ENCODE data around the gene ZNF235.
A peak's percentile ranks its signal among the peaks of the same experiment; 100 is the strongest.
"Not testable (repeated sequence)": the region's sequence is repeated elsewhere in the genome, so short reads cannot be mapped to it uniquely, and the experiment has no call there.

ZNF235 gene

DNA sequence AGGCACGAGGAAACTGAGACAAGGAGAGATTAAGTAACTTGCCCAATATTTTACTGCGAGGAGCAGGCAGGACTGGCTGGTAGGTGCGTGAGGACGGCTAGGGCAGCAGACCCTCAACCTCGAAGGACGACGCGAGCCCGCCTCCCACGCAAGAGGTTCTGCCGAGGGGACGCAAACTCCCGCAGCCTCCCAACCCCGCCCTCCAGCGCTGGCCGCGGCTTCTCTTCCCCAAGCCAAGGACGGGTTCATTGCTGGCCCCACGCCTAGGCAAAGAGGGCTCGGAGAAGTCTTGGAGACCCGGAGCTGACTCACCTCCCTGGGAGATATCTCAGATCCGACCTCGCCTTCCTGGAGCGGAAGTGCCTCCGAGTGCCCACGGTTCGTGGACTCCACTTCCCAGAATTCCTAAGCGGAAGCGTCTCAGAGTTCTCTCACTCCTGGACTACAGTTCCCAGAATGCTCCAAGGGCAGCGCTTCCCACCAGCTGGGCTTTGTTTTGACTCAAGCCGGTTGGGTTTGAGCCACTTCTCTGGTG is at the start of gene ZNF235:
TSS of gene ZNF235 (minus strand) at position 367 of the 535 bp plus-strand sequence. CDS start 1,621 bp downstream, outside the sequence.
- peak; percentile 99 for DNase-seq (ENCODE audit: low read depth)

- no peak for DNase-seq (ENCODE audit: low read depth)
Measured at GRCh38 chr19:44346556-44346955, 41.7 kb upstream of the ZNF235 start.

DNA sequence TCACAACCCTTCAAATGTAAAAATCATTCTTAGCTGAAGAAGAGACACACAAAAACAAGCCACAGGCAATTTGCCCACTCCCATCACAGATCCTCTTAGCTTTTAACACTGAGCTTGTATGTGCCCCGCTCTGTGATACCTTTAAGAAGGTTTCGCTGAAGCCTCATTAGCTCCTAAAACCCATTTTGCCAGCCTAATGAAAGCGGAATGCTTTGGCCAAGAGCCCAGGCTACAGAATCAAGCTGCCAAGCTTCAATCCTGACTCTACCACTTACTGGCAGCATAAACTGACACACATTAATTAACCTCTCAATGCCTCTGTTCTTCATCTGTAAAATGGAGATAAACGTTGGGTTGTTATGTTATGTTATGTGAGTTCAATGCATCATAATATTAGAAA is 41.1 kb upstream of the ZNF235 start:
- no peak for DNase-seq (ENCODE audit: low read depth)

GRCh38 chr19:44344255-44344654 is 39.4 kb upstream of the ZNF235 start:
- no peak for DNase-seq (ENCODE audit: low read depth)

DNA sequence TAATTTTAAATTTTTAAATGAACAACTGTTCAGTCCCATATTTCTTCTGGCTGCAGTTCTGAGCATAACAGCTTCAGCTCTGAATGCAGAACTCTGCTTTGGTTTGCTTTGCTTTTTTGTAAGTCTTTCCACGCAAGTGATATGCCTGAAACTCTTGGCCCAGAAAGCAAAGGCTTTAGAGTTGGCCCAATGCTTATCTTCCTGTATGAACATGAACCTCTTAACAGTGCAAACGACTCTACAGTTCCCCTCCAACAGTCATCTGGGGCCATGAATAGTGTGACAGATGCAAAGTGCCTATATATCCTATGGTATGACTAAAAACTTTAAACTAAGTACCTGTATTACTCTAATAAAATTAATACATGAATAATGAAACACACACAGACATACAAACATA is 37.0 kb upstream of the ZNF235 start:
- DNase-seq (ENCODE audit: low read depth) = no peak

- DNase-seq (ENCODE audit: low read depth) = not testable (repeated sequence)
Measured at GRCh38 chr19:44334639-44335038, 29.8 kb upstream of the ZNF235 start.

DNA sequence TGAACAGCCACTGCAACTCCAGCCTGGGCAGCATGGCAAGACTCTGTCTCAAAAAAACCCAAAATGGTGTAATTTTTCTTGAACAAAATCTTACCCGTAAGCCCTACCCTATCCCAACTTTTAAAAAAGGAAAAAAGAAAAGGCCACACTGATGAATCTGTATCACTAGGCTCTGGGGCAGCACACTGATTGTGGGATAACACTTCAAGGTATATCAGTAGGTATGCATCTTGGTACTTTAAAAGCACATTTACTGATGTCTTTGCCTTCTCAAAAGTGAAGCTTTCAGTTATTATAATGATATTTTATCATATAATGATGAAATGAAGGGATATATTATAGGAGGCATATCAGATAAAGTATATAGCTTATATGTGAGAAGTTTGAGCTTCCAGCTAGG is 27.3 kb upstream of the ZNF235 start:
- no peak for DNase-seq (ENCODE audit: low read depth)

DNA sequence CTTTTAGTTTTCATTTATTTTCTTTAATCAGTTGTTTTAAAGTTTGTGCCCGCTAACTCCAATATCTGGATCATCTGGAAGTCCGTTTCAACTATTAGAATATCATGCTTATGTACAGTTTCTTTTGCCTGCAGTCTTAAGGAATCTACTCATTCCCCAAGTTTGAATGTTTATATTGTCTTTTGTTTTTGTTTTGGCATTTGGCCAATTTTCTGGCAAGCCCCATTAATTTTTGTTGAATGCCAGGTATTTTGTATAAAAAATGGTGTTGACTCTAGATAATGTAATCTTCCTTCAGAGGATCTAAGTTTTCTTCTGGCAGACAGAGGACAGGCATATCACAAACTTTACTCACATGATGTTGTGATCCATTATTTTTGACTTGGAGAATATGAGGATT is 11.1 kb upstream of the ZNF235 start:
- no peak for DNase-seq (ENCODE audit: low read depth)

GRCh38 chr19:44313231-44313630 is 8.4 kb upstream of the ZNF235 start:
- DNase-seq (ENCODE audit: low read depth) = no peak

GRCh38 chr19:44308011-44308410 is 3.2 kb upstream of the ZNF235 start:
- peak; percentile 52 for DNase-seq (ENCODE audit: low read depth)

- no peak for DNase-seq (ENCODE audit: low read depth)
Measured at GRCh38 chr19:44306283-44306682, 1.5 kb upstream of the ZNF235 start.

- no peak for DNase-seq (ENCODE audit: low read depth)
Measured at GRCh38 chr19:44305457-44305856, 632 bp upstream of the ZNF235 start.

DNA sequence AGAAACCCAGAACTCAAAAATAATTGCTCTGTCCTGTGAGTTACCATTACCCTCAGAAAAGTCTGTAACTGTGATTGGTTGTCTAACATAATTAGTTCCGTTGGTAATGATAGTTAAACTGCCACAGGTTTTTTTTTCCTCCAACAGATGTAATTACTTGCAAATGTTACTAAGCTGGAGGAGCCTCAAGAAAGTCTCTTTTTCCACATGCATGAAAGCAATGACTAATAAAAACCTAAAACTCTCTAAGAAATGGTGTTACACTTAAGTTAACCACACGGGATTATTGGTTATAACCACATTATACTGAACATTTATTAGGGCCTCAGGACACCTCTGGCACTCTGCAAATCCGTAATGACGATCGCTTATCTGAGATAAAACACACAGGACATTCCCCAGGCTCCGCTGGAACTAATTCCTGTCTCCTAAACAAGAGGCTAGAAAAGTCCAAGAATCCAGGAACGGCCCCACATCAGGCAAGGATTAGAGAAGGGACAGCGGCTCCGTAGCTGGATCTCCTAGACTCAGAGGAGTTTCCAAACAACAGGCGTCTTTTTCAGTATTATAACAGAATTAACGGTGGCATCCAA is 753 bp downstream of the ZNF235 start:
- DNase-seq (ENCODE audit: low read depth) = peak; percentile 59

GRCh38 chr19:44303320-44303719 is 1.5 kb downstream of the ZNF235 start:
- peak; percentile 24 for DNase-seq (ENCODE audit: low read depth)

DNA sequence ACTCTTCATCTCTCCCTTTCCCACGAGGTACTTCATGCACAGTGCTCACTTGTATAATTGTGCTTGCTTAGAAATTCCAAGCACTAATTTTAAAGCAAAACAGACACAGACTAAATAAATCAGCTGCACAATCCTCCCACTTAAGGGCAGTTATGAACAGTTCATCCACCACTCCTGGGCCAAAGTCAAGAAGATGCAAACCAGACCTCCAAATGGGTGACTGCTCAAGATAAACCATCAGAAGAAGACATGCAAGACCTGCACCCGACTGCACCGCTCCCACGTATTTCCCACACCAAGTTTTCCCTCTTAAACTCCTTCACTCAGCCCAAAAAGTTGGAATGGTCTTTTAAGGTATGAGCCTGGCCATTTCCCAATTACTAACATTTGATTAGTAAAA is 19.9 kb downstream of the ZNF235 start:
- no peak for DNase-seq (ENCODE audit: low read depth)

GRCh38 chr19:44282846-44283245 is 22.0 kb downstream of the ZNF235 start:
- DNase-seq (ENCODE audit: low read depth) = peak; percentile 68

DNA sequence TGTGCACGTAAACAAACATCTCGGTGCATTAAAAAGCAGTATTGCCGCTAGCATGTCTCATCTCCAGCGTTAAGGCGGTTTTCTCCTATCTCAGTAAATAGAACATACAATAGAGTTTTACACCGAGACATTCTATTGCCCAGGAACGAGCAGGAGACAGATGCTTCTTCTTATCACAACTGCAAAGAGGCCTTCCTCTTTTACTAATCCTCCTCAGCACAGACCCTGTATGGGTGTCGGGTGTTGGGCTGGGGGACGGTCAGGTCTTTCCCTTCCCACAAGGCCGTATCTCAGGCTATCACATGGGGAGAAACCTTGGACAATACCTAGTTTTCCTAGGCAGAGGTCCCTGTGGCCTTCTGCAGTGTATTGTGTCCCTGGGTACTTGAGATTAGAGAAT is 23.9 kb downstream of the ZNF235 start:
- DNase-seq (ENCODE audit: low read depth) = no peak

- DNase-seq (ENCODE audit: low read depth) = peak; percentile 64
Measured at GRCh38 chr19:44278181-44278690, 26.6 kb downstream of the ZNF235 start.

GRCh38 chr19:44277331-44277730 is 27.5 kb downstream of the ZNF235 start:
- no peak for DNase-seq (ENCODE audit: low read depth)

GRCh38 chr19:44260695-44261446 is 44.0 kb downstream of the ZNF235 start:
- DNase-seq (ENCODE audit: low read depth) = no peak

DNA sequence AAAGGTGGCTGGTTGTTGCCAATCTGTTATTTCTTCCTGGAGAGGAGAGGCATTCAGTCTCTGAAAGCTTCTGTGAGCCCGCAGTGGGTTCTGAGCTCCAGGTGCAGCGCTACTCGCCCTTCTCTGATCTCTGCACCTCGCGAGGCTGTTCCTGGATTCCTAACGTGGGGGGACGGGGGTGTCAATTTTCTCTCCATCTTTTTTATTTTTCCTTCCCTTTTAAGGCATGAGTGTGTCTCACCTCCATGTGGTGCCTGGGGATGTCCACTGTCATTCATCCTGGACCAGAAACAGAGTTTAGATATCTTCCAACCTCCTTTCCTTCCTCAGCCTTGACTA is 44.5 kb downstream of the ZNF235 start:
- DNase-seq (ENCODE audit: low read depth) = no peak

DNA sequence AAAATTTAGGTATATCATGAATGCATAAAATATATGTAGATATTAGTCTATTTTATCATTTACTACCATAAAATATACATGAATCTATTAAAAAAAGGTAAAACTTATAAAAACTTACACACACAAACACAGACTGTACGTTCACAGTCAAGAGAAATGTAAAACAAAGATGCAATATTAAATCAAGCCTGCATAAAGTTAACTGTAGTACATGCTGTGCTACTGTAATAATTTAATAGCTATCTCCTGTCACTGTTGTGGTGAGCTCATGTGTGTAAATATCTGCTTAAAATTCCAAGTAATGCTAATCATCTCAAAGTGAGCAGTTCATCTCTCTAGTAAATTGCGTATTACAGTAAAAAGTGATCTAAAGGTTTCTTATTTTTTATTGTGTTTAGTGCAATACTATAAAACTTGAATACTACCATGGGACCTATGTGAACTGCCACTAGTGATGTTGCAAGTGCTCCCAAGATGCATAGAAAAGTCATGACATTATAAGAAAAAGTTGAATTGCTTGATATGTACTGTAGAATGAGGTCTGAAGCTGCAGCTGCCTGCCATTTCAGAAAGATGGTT is 45.9 kb downstream of the ZNF235 start:
- no peak for DNase-seq (ENCODE audit: low read depth)

- DNase-seq (ENCODE audit: low read depth) = no peak
Measured at GRCh38 chr19:44258136-44258535, 46.7 kb downstream of the ZNF235 start.
